GM19438 (cell line): ENCODE results near the gene F5.

Experiments used
- ATAC-seq: cut with Tn5 transposase; IDR thresholded peaks from one replicate; pipeline ENCODE4 v1.9.1; 2021; ENCODE audit warnings: low read depth; ENCODE audit not compliant: unreplicated experiment

The F5 gene

DNA sequence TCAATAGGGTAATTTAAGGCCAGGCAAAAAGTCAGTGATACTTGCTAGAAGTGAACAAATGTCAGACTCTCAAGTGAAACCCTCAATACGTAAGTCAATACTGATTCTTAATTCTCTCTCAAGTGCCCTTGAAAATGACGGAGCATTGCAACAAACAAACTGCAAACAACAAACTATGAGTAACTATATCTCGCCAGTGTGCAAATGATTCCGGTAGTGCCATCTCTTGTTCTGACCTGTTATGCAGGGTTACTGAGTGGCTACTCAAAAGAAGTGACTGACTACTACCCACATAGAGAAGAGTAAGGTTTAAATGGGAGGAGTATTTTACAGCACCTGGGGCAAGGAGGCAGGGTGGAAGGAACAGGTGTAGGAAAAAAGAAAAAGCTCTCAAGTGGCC, 102.2 kb downstream of the F5 start:
- no peak for ATAC-seq

DNA sequence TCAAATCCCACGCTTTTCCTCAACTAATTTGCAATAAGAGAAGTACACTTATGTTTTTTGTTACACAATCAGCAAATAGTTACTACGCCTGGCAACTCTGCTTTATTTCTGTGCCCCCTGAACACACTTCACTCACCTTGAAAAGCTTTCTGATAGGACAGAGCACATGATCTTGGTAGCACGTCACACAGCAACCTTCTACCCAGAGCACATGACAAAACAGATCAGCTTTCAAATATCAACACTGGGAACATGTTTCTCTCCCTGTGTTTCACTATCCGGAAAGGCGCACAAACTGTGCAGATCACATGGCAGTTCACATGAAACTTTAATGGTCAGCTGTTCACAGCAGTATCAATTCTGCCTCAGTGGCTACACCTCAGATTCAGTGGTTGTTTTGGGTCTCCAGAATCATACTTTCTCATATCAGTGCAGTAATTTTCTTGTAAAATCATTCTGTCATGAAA, 102.7 kb downstream of the F5 start:
- no peak for ATAC-seq

DNA sequence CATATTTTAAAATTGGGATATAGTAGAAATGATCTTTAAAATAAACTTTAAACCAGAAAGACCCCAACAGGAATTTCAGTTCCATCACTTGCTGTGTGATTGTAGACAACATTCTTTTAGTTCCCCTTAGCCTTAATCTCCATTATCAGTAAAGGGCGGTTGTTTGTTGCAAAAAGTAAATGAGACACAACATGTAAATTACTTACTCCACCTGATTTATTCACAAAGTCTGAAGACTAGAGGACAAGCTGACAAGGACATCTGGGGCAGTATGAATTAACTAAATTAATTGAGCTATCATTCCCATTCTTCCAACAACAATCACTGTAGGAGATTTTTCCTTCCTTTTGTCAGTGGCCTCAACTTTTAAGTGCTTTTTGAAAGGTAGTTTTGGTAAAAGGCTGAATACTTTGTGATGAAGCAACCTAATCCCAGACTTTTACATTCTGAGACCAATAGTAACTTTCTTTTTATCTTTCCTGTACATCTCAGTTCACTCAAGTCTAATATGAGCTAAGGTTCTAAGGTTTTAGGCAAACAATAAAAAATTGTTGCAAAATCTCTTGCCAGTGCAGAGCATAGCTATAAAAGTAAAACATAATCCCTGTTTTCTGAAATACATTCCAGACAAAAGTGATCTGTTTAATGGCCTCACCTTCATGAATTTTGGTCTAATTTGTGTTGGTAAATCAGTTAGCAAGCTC, 106.8 kb downstream of the F5 start:
- ATAC-seq: no peak

DNA sequence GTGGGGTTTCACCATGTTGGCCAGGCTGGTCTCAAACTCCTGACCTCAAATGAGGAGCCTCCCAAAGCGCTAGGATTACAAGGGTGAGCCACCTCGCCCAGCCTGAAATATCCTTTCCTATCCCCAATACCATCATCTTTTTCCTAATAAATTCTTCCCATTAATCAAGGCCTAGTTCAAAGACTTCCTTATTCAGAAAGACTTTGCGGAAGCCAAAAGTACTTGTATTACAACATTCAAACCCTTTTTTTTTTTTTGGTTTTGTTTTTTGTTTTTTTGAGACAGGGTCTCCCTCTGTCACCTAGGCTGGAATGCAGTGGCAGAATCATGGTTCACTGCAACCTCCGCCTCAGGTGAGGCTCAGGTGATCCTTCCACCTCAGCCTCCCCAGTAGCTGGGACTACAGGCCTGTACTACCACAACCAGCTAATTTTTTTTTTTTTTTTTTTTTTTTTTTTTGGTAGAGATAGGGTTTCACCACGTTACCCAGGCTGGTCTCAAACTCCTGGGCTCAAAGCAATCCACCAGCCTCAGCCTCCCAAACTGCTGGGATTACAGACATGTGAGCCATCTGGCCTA, 108.1 kb downstream of the F5 start:
- no peak for ATAC-seq

DNA sequence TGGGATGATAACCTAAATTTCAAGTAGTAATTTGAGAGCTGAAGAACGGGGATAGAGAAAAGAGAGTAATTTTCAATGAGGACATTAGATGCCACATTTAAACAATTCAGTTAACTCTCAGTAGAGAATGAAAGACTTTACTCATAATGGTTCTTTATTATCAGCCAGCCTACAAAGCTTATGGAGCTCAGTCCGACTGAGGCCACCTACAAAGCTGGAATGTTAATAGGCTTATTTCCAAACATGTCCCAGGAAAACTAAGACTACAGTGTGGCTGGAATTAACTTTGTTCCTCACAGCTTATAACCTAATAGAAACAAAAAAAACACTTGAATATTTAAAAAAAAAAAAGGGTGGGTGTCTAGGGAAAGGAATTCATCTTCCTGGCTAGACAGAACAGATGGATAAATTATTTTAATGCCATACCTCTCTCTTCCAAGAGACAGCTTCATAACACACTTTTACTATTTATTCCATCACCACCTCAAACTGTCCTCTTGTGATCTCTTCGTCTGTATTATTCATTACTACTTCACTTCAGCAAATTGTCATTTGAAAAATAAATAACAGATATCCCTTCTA, 110.4 kb downstream of the F5 start:
- ATAC-seq: no peak

DNA sequence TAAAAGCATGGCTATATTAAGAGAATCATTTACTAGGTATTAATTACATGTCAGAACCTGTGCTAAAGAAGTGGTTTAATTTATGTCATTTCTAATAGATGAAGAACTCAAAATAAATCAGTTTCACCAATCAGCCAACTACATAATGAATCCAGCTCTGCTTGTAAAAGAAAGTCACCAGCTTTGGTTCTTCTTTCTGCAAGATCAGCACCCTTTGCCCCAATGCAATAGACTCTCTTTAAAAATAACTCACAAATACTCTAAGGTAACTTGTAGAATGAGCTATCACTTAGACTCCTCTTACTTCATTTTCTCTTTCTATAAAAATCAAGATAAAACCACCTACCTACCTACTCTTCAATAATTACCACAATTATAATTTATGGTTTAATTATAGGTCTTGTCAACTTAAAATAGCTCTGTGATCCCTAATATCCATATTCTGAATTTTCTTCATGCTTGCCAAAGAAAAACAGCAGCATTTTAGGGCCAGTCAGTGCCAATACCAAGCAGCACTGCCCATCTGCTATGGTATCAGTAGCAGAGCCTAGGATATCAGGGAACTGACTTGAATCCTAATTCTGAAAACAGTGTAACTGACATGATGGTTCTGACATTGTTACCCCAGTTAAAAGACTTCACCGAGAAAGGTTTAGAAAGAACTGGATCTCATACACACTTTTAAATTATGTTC, 111.8 kb downstream of the F5 start:
- no peak for ATAC-seq

DNA sequence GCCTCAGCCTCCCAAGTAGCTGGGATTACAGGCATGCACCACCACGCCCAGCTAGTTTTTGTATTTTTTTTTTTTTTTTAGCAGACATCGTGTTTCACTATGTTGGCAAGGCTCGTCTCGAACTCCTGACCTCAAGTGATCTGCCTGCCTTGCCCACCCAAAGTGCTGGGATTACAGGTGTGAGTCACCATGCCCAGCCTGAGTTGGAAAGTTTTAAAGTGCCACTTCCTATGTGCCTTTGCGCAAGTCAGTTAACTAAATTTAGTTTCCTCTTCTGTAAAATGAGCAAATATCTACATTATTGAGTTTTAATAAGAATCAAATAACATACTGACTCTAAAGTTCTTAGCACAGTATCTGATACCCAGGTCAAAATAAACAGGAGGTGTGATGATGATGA, 112.9 kb downstream of the F5 start:
- no peak for ATAC-seq

DNA sequence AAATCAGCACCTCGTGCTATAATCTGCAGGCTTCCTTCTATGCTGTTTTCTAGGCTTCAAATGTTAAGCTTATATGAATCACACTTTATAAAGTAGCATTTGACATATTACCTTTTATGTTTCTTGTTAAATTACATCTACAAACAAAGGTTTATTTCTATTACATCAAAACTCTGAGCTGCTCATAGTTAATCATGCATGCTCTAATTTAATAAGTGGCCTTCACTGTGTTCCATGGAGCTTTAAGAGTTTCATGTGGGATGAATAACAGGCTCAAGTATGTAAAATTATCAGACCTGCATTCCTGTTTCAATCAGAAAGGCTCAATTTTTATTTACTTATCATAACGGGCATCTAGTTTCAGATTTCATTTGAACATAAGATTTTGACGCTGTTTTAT, 113.5 kb downstream of the F5 start:
- no peak for ATAC-seq

DNA sequence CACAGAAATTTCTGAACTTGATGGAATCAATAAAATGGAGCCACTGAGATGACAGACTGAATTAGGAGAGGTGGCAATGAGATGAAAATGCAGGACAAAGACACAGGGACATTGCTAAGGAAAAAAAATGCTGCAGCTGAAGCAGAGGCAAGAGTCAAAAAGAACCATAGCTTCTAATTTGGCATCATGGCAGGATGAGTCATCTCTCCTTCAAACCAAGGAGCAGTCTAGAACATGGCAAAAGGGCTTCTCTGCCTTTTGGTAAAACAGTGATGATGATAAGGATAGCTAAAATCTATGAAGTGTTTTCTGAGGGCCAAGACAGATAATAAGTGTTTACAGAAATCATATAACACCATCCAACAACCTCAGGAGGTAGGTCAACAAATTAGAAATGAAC, 117.3 kb downstream of the F5 start:
- no peak for ATAC-seq

DNA sequence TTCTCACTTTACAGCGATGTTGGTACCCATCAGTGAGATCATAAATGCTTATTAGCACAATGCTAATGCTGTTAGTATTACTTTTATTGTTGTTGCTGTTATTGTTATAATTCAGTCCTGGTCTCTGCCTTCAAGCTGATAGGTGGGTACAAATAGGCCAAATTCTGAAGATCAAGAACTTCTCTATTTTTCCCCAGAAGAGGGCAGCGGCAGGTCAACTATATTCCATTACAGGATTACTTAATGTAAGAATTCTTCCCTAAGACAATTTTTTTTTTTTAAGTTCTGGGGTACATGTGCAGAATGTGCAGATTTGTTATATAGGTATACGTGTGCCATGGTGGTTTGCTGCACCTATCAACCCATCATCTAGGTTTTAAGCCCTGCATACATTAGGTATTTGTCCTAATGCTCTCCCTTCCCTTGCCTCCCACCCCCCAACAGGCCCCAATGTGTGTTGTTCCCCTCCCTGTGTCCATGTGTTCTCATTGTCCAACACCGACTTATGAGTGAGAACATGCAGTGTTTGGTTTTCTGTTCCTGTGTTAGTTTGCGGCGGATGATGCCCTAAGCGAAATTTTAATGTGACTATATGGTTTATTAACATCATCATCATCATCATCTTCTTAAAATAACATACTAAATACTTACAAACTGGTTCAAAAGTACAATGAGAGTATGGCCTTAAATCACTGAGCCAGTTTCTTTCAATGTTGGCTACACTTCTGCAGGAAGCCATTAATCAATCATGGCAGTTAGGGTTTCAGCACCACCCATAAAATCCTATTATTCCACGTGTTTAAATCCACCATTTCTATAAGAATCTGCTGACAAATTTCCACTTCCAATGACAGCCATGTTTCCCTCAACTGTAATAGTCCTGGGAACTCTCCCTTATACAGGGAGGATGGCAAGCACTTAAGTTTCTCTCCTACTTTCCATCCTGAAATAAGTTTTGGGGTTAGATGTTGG, 119.7 kb downstream of the F5 start:
- no peak for ATAC-seq

DNA sequence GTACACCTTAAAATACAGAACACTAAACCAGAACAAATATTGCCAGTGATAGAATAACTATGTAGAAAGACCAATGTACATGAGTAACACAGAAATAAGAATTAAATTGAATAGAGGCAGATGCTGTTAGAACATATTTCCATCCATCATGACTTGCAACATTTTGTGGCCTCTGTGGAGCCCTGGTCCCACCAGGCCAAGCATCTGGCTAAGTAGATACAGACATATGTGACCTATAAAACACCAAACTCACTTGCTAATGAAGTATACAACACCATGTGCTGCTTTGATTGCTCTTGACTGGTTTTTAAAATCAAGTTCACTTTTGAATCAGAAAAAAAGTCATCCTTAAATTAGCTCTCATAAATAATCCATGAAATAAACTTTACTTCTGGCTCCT, 121.0 kb downstream of the F5 start:
- no peak for ATAC-seq
